K562 (cell line): ENCODE data around the gene GALK2. TPM values are rescaled to one million over a fixed set of nuclear protein-coding genes. Genes with fewer than 3 reads are reported as not detected.

ENCODE experiments used
- ATAC-seq: fragments of 200-7000 bp; cut with Tn5 transposase; 3 replicates; pipeline ENCODE4 v1.9.1; 2020; ENCODE audit warnings: moderate library complexity
- BruUV-seq: library from RNA; stranded (reverse); fragments of 400-500 nt; replicated peaks from 2 replicates; lab custom pipeline; 2021; lab: Mats Ljungman, UMichigan
- CTCF ChIA-PET: fragments of 300-600 bp; formaldehyde crosslinking; extraction: SDS; loops from one replicate; lab custom pipeline; 2021; ENCODE audit warnings: low intra/inter-chr PET ratio; lab: Yijun Ruan, JAX
- POLR2A ChIA-PET: fragments of 300-600, 350-650 bp; sonication (Branson Sonifier 250); formaldehyde crosslinking; extraction: SDS; loops from one replicate; lab custom pipeline; 2021; ENCODE audit warnings: antibody characterized with exemption, inconsistent platforms; lab: Yijun Ruan, JAX
- DNase-seq, 4 experiments: peaks; one replicate each; pipeline versions ENCODE4 v3.0.0 to v3.0.0-alpha.2; 2011 to 2018; ENCODE audit warnings: low spot score in 3 of 4, mixed read lengths in 3 of 4; ENCODE audit errors: extremely low read depth in 1 of 4
- FAIRE-seq: peaks from 2 replicates; lab custom pipeline; 2011; peaks lifted over from hg19 to GRCh38; lab: Jason Lieb, UNC
- H2AFZ ChIP-seq: 2 replicates; pipeline ENCODE4 v1.6.0; 2011; ENCODE audit warnings: low read depth, low read length, control low read depth, inconsistent platforms
- H3K27ac ChIP-seq: fragments of 200-600 bp; 3 replicates; pipeline ENCODE4 v1.8.0; 2011; ENCODE audit warnings: low read depth, mild to moderate bottlenecking, control low read depth, inconsistent platforms, low read length, moderate library complexity, mixed read lengths; ENCODE audit errors: extremely low read depth
- H3K27me3 ChIP-seq, 2 experiments: fragments of 300-600 bp in 1 of 2; 2 replicates in 1 of 2; 3 replicates in 1 of 2; pipeline versions ENCODE4 v1.6.0 to v1.8.0; 2011; ENCODE audit warnings: inconsistent platforms in 2 of 2, low read length in 2 of 2, mild to moderate bottlenecking in 1 of 2, mixed read lengths in 1 of 2, moderate library complexity in 1 of 2; ENCODE audit not compliant: control insufficient read depth in 2 of 2, insufficient read depth in 2 of 2
- H3K36me3 ChIP-seq: fragments of 300-600 bp; 3 replicates; pipeline ENCODE4 v1.8.0; 2011; ENCODE audit warnings: mild to moderate bottlenecking, low read length, inconsistent platforms; ENCODE audit not compliant: control insufficient read depth, insufficient read depth
- H3K4me1 ChIP-seq, 2 experiments: fragments of 200-600 bp in 1 of 2; replicated peaks in 1 of 2; 2 replicates in 1 of 2; 3 replicates in 1 of 2; pipeline versions ENCODE4 v1.5.1 to v1.8.0; 2011; ENCODE audit warnings: inconsistent platforms in 2 of 2, low read length in 2 of 2, mild to moderate bottlenecking in 1 of 2, mixed read lengths in 1 of 2, moderate library complexity in 1 of 2; ENCODE audit not compliant: control insufficient read depth in 2 of 2, insufficient read depth in 2 of 2
- H3K4me2 ChIP-seq: 2 replicates; pipeline ENCODE4 v1.6.1; 2011; ENCODE audit warnings: low read length, control low read depth, inconsistent platforms, mixed read lengths; ENCODE audit not compliant: insufficient read depth
- H3K4me3 ChIP-seq: fragments of 200-600 bp; sonication (generic), shearing (Covaris generic); 2 replicates; pipeline ENCODE4 v1.5.1; 2016; ENCODE audit warnings: control low read depth, inconsistent platforms
- H3K79me2 ChIP-seq: fragments of 200-600 bp; 3 replicates; pipeline ENCODE4 v1.8.0; 2011; ENCODE audit warnings: low read length, inconsistent platforms; ENCODE audit not compliant: control insufficient read depth, insufficient read depth
- H3K9ac ChIP-seq, 2 experiments: 2 replicates each; pipeline versions ENCODE4 v1.6.0 to v1.6.1; 2011; ENCODE audit warnings: low read depth in 2 of 2, low read length in 2 of 2, control low read depth in 1 of 2, inconsistent platforms in 1 of 2, mild to moderate bottlenecking in 1 of 2, mixed read lengths in 1 of 2; ENCODE audit not compliant: insufficient read depth in 1 of 2
- H3K9me1 ChIP-seq: one replicate; pipeline ENCODE4 v1.6.0; 2011; ENCODE audit warnings: inconsistent platforms, mild to moderate bottlenecking, low read length, moderate library complexity; ENCODE audit not compliant: control insufficient read depth, insufficient read depth
- H3K9me3 ChIP-seq: replicated peaks from 2 replicates; pipeline ENCODE4 v1.5.1; 2011; ENCODE audit warnings: low read depth, low read length, inconsistent platforms; ENCODE audit not compliant: control insufficient read depth, insufficient read depth
- H4K20me1 ChIP-seq: replicated peaks from 2 replicates; pipeline ENCODE4 v1.6.1; 2011; ENCODE audit warnings: low read length, inconsistent platforms, mixed read lengths; ENCODE audit not compliant: control insufficient read depth, insufficient read depth
- BCL6 ChIP-seq: fragments of 250-450 bp; sonication (Bioruptor Pico); IDR thresholded peaks from 2 replicates; pipeline ENCODE4 v1.4.0; 2020
- BRD9 ChIP-seq: fragments of 450-650 bp; IDR thresholded peaks from 2 replicates; pipeline ENCODE4 v1.6.1; 2018; ENCODE audit warnings: low read depth; ENCODE audit not compliant: partially characterized antibody
- CHD2 ChIP-seq: IDR thresholded peaks from 2 replicates; pipeline ENCODE4 v1.6.1; 2011; ENCODE audit warnings: low read depth, low read length
- CXXC5 ChIP-seq: fragments of 250-450 bp; sonication (Bioruptor Pico); IDR thresholded peaks from 2 replicates; pipeline ENCODE4 v1.8.0; 2022; ENCODE audit warnings: inconsistent platforms, mild to moderate bottlenecking, moderate library complexity
- FOSL1 ChIP-seq: fragments of 200-800 bp; sonication (Bioruptor generic); conservative IDR thresholded peaks from 2 replicates; pipeline ENCODE4 v1.6.1; 2016; ENCODE audit warnings: missing genetic modification characterization, missing compliant biosample characterization
- KDM1A ChIP-seq, 2 experiments: fragments of 450-650 bp; IDR thresholded peaks; 2 replicates each; pipeline ENCODE4 v1.6.1; 2016; ENCODE audit warnings: mild to moderate bottlenecking in 2 of 2
- MBD1 ChIP-seq: fragments of 250-450 bp; sonication (Bioruptor Pico); IDR thresholded peaks from 2 replicates; pipeline ENCODE4 v1.8.0; 2022; ENCODE audit warnings: inconsistent platforms
- MTF1 ChIP-seq: fragments of 250-450 bp; sonication (Bioruptor Pico); IDR thresholded peaks from 2 replicates; pipeline ENCODE4 v1.9.0; 2021; ENCODE audit warnings: moderate library complexity, mild to moderate bottlenecking, inconsistent platforms, borderline replicate concordance
- NFIC ChIP-seq: fragments of 450-650 bp; IDR thresholded peaks from 2 replicates; pipeline ENCODE4 v1.6.1; 2017; ENCODE audit warnings: mild to moderate bottlenecking, inconsistent platforms
- NONO ChIP-seq, 2 experiments: fragments of 200-400 bp in 1 of 2; fragments of 450-650 bp in 1 of 2; formaldehyde crosslinking in 1 of 2; IDR thresholded peaks; 2 replicates each; pipeline ENCODE4 v1.6.1; 2017; ENCODE audit warnings: low read depth in 2 of 2, mild to moderate bottlenecking in 2 of 2, moderate library complexity in 2 of 2, low read length in 1 of 2
- NR0B1 ChIP-seq: fragments of 450-650 bp; IDR thresholded peaks from one replicate; pipeline ENCODE4 v1.6.1; 2018; ENCODE audit warnings: mild to moderate bottlenecking, moderate library complexity; ENCODE audit not compliant: partially characterized antibody
- RBFOX2 ChIP-seq: fragments of 200-400 bp; formaldehyde crosslinking; IDR thresholded peaks from 2 replicates; pipeline ENCODE4 v1.6.1; 2017; ENCODE audit warnings: low read depth, mild to moderate bottlenecking, low read length, moderate library complexity
- RFX5 ChIP-seq: IDR thresholded peaks from 2 replicates; pipeline ENCODE4 v1.6.1; 2011; ENCODE audit warnings: low read depth, mild to moderate bottlenecking, improper control_type of control experiment, low read length
- SUPT5H ChIP-seq: fragments of 450-650 bp; IDR thresholded peaks from 2 replicates; pipeline ENCODE4 v1.6.1; 2016
- TAF9B ChIP-seq: fragments of 450-650 bp; IDR thresholded peaks from 2 replicates; pipeline ENCODE4 v1.6.1; 2018; ENCODE audit warnings: mild to moderate bottlenecking; ENCODE audit not compliant: partially characterized antibody
- XRCC5 ChIP-seq: fragments of 200-400 bp; formaldehyde crosslinking; IDR thresholded peaks from 2 replicates; pipeline ENCODE4 v1.6.1; 2017; ENCODE audit warnings: low read depth, mild to moderate bottlenecking, low read length
- ZNF143 ChIP-seq: sonication (generic); formaldehyde crosslinking; IDR thresholded peaks from 2 replicates; pipeline ENCODE4 v1.9.0; 2022; ENCODE audit warnings: mild to moderate bottlenecking, missing genetic modification reagents
- ZNF263 ChIP-seq: sonication (generic); formaldehyde crosslinking; IDR thresholded peaks from 2 replicates; pipeline ENCODE4 v1.8.0; 2022; ENCODE audit warnings: mild to moderate bottlenecking, missing genetic modification reagents, borderline replicate concordance
- WGBS: fragments of 100-300 bp; shearing (Covaris generic); methylation state at CpG from one replicate; pipeline ENCODE4 v1.1.6; 2016; ENCODE audit warnings: low coverage, mixed read lengths; ENCODE audit not compliant: insufficient coverage; ENCODE audit errors: missing lambda C conversion rate; 5-methylcytosine and 5-hydroxymethylcytosine counted together
- in situ Hi-C: fragments of 300-500 bp; cut with MboI; formaldehyde crosslinking; loops from 4 replicates; pipeline ENCODE4 v1.15.0; 2018; ENCODE audit warnings: inconsistent platforms, mixed read lengths
- intact Hi-C: fragments of 100-400 bp; cut with micrococcal nuclease; formaldehyde crosslinking; loops from 2 replicates; pipeline ENCODE4 v1.14.2; 2022
- polyA plus RNA-seq, 8 experiments: library from polyadenylated mRNA; depleted of rRNA in 4 of 8; stranded (reverse) in 5 of 8; unstranded in 3 of 8; fragments of >200 nt; fragmentation: Nextera tagmentation in 2 of 8; fragmentation: Illumina TruSeq in 1 of 8; extraction: Ambion mirVana in 2 of 8; extraction: Trizol in 1 of 8; gene quantifications; 2 replicates each; pipeline versions ENCODE4 v1.2.1 to v1.2.3, GENCODE V29; 2011 to 2014; ENCODE audit warnings: inconsistent platforms in 1 of 8, missing spikeins in 1 of 8
- total RNA-seq, 7 experiments: library from RNA; depleted of rRNA in 6 of 7; stranded (reverse); fragments of >200 nt in 6 of 7; fragmentation: Illumina TruSeq in 2 of 7; extraction: Trizol in 2 of 7; gene quantifications; 2 replicates each; pipeline versions ENCODE4 v1.2.1 to v1.2.3, GENCODE V29; 2011 to 2021; ENCODE audit warnings: low replicate concordance in 1 of 7

Gene GALK2
- total and polyA plus RNA-seq, 9 of the 15 experiments (the other 6 are each of a cell fraction or from before 2014, with no cell fraction given): 32.8 to 82.0 (median 54.4) TPM

GRCh38 chr15:49225572-49226281 is 55.7 kb downstream of the GALK2 start:
- in situ Hi-C loops (loop anchor here (10.0 kb wide), 1 partner anchor 361 kb away; no protein-coding TSS in a partner anchor), intact Hi-C loops (loop anchor here (1.0 to 2.0 kb wide), 3 partner anchors 55 to 363 kb away; partner anchors contain the start of gene GALK2)
- Histone ChIP-seq H4K20me1 (0 out of 2 replicates have a peak, but pooled peaks cover 4% of the 10 kb centered on the region), H3K27ac (peak overlapping the region; percentile 60), H3K4me1 (peaks cover 7 to 11% of the 10 kb centered on the region in 2 experiments; a peak in 4 of 5 replicates), H2AFZ (peak overlapping the region; percentile 43; the same call in 1 of the 2 replicates), H3K27me3 (no peaks in the 10 kb centered on the region), H3K9ac (peak overlapping the region in 1 of 2 experiments; percentile 39; a peak in 2 of 4 replicates), H3K4me3 (no peak overlapping the region; the same call in 1 of the 2 replicates), H3K36me3 (peaks cover 14% of the 10 kb centered on the region; the same call in 1 of the 3 replicates), H3K9me1 (no peaks in the 10 kb centered on the region), H3K9me3 (no peaks in the 10 kb centered on the region), H3K79me2 (peaks cover 72% of the 10 kb centered on the region), H3K4me2 (peak overlapping the region; percentile 33; the same call in 1 of the 2 replicates)
- peak; percentile 98 for ATAC-seq
- CTCF ChIA-PET: interaction anchor here (0.5 to 0.7 kb wide), 2 partner anchors 80 to 1714 kb away, joined by 3 read pairs; no protein-coding TSS in a partner anchor
- DNase-seq: peak; percentile 14 to 87 (median 48)
- POLR2A ChIA-PET: interaction anchor here (0.9 to 2.1 kb wide), 4 partner anchors 9 to 70 kb away, joined by 3 to 5 read pairs (median 5); partner anchors contain the start of genes COPS2 and GALK2
- WGBS: 26% methylated on average over 3 of the region's 3 CpGs
- no TSS peak for BruUV-seq
- FAIRE-seq: peak; percentile 88
- no peak for TF ChIP-seq TAF9B
- no peak for TF ChIP-seq RBFOX2
- no peak for TF ChIP-seq BRD9
- no peak for TF ChIP-seq XRCC5
- TF ChIP-seq BCL6 (CRISPR knock-in tag): no peak
- no peak for TF ChIP-seq KDM1A (IDR thresholded peaks at IDR 0.05)
- TF ChIP-seq NR0B1: no peak
- TF ChIP-seq SUPT5H: no peak
- TF ChIP-seq RFX5: no peak
- no peak for TF ChIP-seq CXXC5
- TF ChIP-seq MTF1: no peak
- peak; percentile 61 for TF ChIP-seq NFIC
- no peak for TF ChIP-seq MBD1 (CRISPR knock-in tag)
- TF ChIP-seq NONO (IDR thresholded peaks at IDR 0.05; ENCODE audit: low read depth in 2 of 2, low read length in 1 of 2): no peak
- no peak for TF ChIP-seq ZNF143 (CRISPR knock-in tag)
- TF ChIP-seq FOSL1 (tag): 0 out of 2 replicates have a peak, but pooled peaks have one; percentile 10
- TF ChIP-seq CHD2: no peak
- no peak for TF ChIP-seq ZNF263 (CRISPR knock-in tag)
